ENCODE data around the gene ABCB11. TPM values are rescaled to one million over a fixed set of nuclear protein-coding genes. Genes with fewer than 3 reads are reported as not detected.

Gene ABCB11
- total and polyA plus RNA-seq, 2 donors (not counting 3 experiments of a cell fraction or from before 2014, with no cell fraction given) = 0.22 to 0.44 TPM

DNA sequence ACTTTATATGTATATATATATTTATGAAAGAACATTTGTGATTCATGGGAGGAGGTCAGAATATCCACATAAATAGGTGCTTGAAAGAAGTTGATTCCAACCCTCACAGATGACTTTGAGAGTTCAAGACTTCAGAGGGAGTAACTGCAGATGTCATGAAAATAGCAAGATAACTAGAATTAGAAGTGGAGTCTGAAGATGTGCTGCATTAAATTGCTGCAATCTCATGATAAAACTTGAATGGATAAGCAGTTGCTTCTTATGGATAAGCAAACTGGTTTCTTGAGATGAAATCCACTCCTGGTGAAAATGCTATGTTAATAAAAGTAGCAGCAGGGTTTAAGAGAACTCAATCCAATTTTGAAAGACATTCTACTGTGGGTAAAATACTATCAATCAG lies 89.8 kb downstream of the ABCB11 start:
- Histone ChIP-seq H4K20me1 (replicated peaks; ENCODE audit: control insufficient read depth, extremely low read depth, insufficient read depth, low read length) (no peaks in the 10 kb centered on the region), H3K27me3 (ENCODE audit: control insufficient read depth in 2 of 2, insufficient read depth in 2 of 2, low read length in 2 of 2) (no peaks in the 10 kb centered on the region), H3K36me3 (ENCODE audit: control insufficient read depth in 2 of 2, extremely low read depth in 1 of 2, insufficient read depth in 2 of 2, low read length in 2 of 2) (no peaks in the 10 kb centered on the region), H2AFZ (ENCODE audit: low read depth, low read length) (no peak overlapping the region), H3K79me2 (ENCODE audit: control insufficient read depth, insufficient read depth, low read length) (no peaks in the 10 kb centered on the region), H3K9ac (replicated peaks; ENCODE audit: extremely low read depth, insufficient read depth, low read length) (no peak overlapping the region), H3K9me1 (replicated peaks; ENCODE audit: control insufficient read depth, extremely low read depth, insufficient read depth, low read length) (no peaks in the 10 kb centered on the region), H3K9me3 (replicated peaks; ENCODE audit: control insufficient read depth, insufficient read depth, low read length) (no peaks in the 10 kb centered on the region), H3K4me1 (ENCODE audit: control insufficient read depth, extremely low read depth, insufficient read depth, low read length) (no peaks in the 10 kb centered on the region), H3K4me3 (replicated peaks in 1 of 3; ENCODE audit: insufficient read depth in 1 of 3, low read depth in 1 of 3, low read length in 3 of 3) (no peak overlapping the region), H3K27ac (ENCODE audit: insufficient read depth, low read depth, low read length) (no peak overlapping the region), H3K4me2 (ENCODE audit: insufficient read depth, low read length) (no peak overlapping the region)
- CTCF ChIA-PET = interaction anchor here (1.4 kb wide), 1 partner anchor 280 kb away, joined by 4 read pairs; no protein-coding TSS in a partner anchor
- dilution Hi-C loops (cut with MboI; ENCODE audit: extremely low pct_ligation_motif_present, low sequenced_read_pairs) = no loop called here
- FAIRE-seq (no peak), DNase-seq (ENCODE audit: low read depth, low spot score) (no peak)
- intact Hi-C loops (cut with micrococcal nuclease) = loop anchor here (10.0 kb wide), 2 partner anchors 334 to 454 kb away; no protein-coding TSS in a partner anchor
- POLR2A ChIA-PET = no interaction called here
- BruUV-seq (replicated peaks) = no TSS peak
- TF ChIP-seq FOS (IDR thresholded peaks at IDR 0.05; ENCODE audit: borderline replicate concordance, insufficient read depth, low read length) (no peak), MYC (IDR thresholded peaks at IDR 0.05; ENCODE audit: low read depth, low read length) (no peak), POLR2AphosphoS5 (IDR thresholded peaks at IDR 0.05; ENCODE audit: insufficient read depth, low read depth, low read length) (no peak), JUN (IDR thresholded peaks at IDR 0.05; ENCODE audit: borderline replicate concordance, insufficient read depth, insufficient read length, low read depth) (no peak), GATA2 (IDR thresholded peaks at IDR 0.05; ENCODE audit: insufficient read depth, insufficient read length, low read depth, low read length) (no peak), POLR2A (IDR thresholded peaks at IDR 0.05; ENCODE audit: low read depth, low read length) (no peak), EZH2 (IDR thresholded peaks at IDR 0.05; ENCODE audit: borderline replicate concordance, low read depth, low read length, severe bottlenecking) (no peak)
- TF ChIP-seq, protein P1, sequence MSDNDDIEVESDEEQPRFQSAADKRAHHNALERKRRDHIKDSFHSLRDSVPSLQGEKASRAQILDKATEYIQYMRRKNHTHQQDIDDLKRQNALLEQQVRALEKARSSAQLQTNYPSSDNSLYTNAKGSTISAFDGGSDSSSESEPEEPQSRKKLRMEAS (IDR thresholded peaks at IDR 0.05; ENCODE audit: insufficient read depth, insufficient read length) = no peak
- TF ChIP-seq, protein P2, sequence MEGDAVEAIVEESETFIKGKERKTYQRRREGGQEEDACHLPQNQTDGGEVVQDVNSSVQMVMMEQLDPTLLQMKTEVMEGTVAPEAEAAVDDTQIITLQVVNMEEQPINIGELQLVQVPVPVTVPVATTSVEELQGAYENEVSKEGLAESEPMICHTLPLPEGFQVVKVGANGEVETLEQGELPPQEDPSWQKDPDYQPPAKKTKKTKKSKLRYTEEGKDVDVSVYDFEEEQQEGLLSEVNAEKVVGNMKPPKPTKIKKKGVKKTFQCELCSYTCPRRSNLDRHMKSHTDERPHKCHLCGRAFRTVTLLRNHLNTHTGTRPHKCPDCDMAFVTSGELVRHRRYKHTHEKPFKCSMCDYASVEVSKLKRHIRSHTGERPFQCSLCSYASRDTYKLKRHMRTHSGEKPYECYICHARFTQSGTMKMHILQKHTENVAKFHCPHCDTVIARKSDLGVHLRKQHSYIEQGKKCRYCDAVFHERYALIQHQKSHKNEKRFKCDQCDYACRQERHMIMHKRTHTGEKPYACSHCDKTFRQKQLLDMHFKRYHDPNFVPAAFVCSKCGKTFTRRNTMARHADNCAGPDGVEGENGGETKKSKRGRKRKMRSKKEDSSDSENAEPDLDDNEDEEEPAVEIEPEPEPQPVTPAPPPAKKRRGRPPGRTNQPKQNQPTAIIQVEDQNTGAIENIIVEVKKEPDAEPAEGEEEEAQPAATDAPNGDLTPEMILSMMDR (IDR thresholded peaks at IDR 0.05; ENCODE audit: extremely low read depth in 1 of 2, insufficient read depth in 1 of 2, low read depth in 1 of 2, low read length in 2 of 2) = no peak

All from endothelial cell of umbilical vein (primary cell).